ENCODE measurements around the gene PCDHB10.
"Not testable (repeated sequence)": the region's sequence is repeated elsewhere in the genome, so short reads cannot be mapped to it uniquely, and the experiment has no call there.

Gene PCDHB10

DNA sequence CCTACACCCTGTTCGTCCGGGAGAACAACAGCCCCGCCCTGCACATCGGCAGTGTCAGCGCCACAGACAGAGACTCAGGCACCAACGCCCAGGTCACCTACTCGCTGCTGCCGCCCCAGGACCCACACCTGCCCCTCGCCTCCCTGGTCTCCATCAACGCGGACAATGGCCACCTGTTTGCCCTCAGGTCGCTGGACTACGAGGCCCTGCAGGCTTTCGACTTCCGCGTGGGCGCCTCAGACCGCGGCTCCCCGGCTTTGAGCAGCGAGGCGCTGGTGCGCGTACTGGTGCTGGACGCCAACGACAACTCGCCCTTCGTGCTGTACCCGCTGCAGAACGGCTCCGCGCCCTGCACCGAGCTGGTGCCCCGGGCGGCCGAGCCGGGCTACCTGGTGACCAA lies 3.5 kb upstream of the PCDHB10 start:
- DNase-seq, result not testable (repeated sequence)

GRCh38 chr5:141189131-141189530 lies 3.0 kb upstream of the PCDHB10 start:
- not testable (repeated sequence) for DNase-seq

DNA sequence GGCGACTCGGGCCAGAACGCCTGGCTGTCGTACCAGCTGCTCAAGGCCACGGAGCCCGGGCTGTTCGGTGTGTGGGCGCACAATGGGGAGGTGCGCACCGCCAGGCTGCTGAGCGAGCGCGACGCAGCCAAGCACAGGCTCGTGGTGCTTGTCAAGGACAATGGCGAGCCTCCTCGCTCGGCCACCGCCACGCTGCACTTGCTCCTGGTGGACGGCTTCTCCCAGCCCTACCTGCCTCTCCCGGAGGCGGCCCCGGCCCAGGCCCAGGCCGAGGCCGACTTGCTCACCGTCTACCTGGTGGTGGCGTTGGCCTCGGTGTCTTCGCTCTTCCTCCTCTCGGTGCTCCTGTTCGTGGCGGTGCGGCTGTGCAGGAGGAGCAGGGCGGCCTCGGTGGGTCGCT lies 2.2 kb downstream of the PCDHB10 start:
- DNase-seq, result not testable (repeated sequence)

- DNase-seq, result no peak
Measured at GRCh38 chr5:141196363-141196762, 4.2 kb downstream of the PCDHB10 start.

DNA sequence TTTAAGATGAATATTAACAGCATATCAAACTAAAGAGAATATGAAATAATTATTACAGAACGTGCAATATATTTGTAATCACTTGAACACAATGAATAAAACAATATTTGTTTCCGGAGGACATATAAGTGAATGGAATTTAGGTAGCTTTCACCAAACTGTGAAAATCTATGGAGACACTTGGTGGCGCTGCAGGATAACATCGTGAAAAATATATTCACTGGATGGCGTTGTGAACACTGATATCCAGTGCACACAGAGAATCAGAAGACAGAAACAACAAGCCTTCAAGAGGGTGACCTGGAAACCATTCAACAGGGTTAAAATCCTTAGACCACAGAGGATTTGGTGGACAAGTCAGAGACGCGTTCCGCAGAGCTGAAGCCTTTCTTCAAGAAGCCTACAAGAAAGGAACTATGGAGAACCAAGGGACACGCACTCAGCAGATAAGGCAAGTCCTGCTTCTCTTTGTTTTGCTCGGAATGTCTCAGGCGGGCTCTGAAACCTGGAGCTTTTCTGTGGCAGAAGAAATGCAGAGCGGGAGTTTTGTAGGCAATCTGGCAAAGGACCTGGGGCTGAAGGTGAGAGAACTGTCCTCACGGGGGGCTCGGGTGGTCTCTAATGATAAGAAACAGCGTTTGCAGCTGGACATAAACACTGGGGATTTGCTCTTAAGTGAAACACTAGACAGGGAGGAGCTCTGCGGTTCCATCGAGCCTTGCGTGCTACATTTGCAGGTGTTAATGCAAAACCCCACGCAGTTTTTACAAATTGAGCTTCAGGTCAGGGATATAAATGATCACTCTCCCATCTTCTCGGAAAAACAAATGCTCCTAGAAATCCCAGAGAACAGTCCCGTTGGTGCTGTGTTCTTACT lies 7.4 kb downstream of the PCDHB10 start, which contains the start of gene PCDHB11:
TSS of gene PCDHB11 (plus strand) at position 269 of the 877 bp plus-strand sequence. CDS start at position 417, 148 bp downstream.
- no peak for DNase-seq

GRCh38 chr5:141201126-141201525 lies 9.0 kb downstream of the PCDHB10 start:
- not testable (repeated sequence) for DNase-seq

DNA sequence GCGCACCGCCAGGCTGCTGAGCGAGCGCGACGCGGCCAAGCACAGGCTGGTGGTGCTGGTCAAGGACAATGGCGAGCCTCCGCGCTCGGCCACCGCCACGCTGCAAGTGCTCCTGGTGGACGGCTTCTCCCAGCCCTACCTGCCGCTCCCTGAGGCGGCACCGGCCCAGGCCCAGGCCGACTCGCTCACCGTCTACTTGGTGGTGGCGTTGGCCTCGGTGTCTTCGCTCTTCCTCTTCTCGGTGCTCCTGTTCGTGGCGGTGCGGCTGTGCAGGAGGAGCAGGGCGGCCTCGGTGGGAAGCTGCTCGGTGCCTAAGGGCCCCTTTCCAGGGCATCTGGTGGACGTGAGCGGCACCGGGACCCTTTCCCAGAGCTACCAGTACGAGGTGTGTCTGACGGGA lies 9.5 kb downstream of the PCDHB10 start:
- not testable (repeated sequence) for DNase-seq

GRCh38 chr5:141208478-141208877 lies 16.3 kb downstream of the PCDHB10 start, which contains the start of gene PCDHB12:
TSS of gene PCDHB12 (plus strand) at chr5:141208719. CDS start at chr5:141208908, 189 bp downstream.
- no peak for DNase-seq

DNA sequence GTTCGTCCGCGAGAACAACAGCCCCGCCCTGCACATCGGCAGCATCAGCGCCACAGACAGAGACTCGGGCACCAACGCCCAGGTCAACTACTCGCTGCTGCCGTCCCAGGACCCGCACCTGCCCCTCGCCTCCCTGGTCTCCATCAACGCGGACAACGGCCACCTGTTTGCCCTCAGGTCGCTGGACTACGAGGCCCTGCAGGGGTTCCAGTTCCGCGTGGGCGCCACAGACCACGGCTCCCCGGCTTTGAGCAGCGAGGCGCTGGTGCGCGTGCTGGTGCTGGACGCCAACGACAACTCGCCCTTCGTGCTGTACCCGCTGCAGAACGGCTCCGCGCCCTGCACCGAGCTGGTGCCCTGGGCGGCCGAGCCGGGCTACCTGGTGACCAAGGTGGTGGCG lies 18.1 kb downstream of the PCDHB10 start:
- not testable (repeated sequence) for DNase-seq

DNA sequence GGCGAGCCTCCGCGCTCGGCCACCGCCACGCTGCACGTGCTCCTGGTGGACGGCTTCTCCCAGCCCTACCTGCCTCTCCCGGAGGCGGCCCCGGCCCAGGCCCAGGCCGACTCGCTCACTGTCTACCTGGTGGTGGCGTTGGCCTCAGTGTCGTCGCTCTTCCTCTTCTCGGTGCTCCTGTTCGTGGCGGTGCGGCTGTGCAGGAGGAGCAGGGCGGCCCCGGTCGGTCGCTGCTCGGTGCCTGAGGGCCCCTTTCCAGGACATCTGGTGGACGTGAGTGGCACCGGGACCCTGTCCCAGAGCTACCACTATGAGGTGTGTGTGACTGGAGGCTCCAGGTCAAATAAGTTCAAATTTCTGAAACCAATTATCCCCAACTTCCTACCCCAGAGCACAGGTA lies 18.7 kb downstream of the PCDHB10 start:
- not testable (repeated sequence) for DNase-seq

- peak; percentile 3 for DNase-seq
Measured at GRCh38 chr5:141213656-141214339, 21.6 kb downstream of the PCDHB10 start, which contains the start of gene PCDHB13. TSS of gene PCDHB13 (plus strand) at chr5:141213919. CDS start at chr5:141214124, 205 bp downstream.

DNA sequence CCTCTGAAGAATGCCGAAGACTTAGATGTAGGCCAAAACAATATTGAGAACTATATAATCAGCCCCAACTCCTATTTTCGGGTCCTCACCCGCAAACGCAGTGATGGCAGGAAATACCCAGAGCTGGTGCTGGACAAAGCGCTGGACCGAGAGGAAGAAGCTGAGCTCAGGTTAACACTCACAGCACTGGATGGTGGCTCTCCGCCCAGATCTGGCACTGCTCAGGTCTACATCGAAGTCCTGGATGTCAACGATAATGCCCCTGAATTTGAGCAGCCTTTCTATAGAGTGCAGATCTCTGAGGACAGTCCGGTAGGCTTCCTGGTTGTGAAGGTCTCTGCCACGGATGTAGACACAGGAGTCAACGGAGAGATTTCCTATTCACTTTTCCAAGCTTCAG lies 22.4 kb downstream of the PCDHB10 start:
- DNase-seq, result not testable (repeated sequence)

GRCh38 chr5:141215504-141215903 lies 23.4 kb downstream of the PCDHB10 start:
- DNase-seq, result not testable (repeated sequence)

DNA sequence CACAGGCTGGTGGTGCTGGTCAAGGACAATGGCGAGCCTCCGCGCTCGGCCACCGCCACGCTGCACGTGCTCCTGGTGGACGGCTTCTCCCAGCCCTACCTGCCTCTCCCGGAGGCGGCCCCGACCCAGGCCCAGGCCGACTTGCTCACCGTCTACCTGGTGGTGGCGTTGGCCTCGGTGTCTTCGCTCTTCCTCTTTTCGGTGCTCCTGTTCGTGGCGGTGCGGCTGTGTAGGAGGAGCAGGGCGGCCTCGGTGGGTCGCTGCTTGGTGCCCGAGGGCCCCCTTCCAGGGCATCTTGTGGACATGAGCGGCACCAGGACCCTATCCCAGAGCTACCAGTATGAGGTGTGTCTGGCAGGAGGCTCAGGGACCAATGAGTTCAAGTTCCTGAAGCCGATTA lies 23.9 kb downstream of the PCDHB10 start:
- DNase-seq, result not testable (repeated sequence)

GRCh38 chr5:141223112-141223783 lies 31.1 kb downstream of the PCDHB10 start, which contains the start of gene PCDHB14:
TSS of gene PCDHB14 (plus strand) at chr5:141223343. CDS start at chr5:141223506, 163 bp downstream.
- no peak for DNase-seq

DNA sequence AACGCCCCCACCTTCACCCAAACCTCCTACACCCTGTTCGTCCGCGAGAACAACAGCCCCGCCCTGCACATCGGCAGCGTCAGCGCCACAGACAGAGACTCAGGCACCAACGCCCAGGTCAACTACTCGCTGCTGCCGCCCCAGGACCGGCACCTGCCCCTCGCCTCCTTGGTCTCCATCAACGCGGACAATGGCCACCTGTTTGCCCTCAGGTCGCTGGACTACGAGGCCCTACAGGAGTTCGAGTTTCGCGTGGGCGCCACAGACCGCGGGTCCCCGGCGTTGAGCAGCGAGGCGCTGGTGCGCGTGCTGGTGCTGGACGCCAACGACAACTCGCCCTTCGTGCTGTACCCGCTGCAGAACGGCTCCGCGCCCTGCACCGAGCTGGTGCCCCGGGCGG lies 32.7 kb downstream of the PCDHB10 start:
- DNase-seq, result not testable (repeated sequence)

GRCh38 chr5:141225421-141225820 lies 33.3 kb downstream of the PCDHB10 start:
- DNase-seq, result not testable (repeated sequence)

DNA sequence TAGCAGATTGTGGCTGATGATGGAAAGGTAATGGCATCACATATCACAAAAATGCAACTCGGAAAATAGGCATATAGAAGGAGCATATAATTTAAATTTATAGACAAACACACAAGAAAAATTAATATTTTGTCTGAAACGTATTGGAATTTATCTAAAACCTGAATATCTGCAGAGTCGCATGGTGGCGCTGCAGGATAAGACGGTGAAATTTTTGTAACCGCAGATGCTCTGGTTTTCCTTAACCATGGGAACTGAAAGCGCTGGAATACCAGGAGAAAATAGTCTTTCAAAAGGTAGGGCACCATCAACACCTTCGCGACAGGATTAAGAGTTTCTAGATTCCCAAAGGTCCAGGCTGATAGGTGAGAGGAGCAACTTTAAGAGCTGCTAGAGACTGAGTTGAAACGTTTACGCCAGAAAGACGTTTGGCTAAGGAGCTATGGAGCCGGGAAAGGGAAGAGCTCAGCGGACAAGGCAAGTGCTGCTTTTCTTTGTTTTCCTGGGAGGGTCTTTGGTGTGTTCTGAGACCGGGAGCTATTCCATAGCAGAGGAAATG lies 42.0 kb downstream of the PCDHB10 start:
- no peak for DNase-seq

DNA sequence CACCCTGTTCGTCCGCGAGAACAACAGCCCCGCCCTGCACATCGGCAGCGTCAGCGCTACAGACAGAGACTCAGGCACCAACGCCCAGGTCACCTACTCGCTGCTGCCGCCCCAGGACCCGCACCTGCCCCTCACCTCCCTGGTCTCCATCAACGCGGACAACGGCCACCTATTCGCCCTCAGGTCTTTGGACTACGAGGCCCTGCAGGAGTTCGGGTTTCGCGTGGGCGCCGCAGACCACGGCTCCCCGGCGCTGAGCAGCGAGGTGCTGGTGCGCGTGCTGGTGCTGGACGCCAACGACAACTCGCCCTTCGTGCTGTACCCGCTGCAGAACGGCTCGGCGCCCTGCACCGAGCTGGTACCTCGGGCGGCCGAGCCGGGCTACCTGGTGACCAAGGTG lies 43.8 kb downstream of the PCDHB10 start:
- DNase-seq, result not testable (repeated sequence)

- DNase-seq, result no peak
Measured at GRCh38 chr5:141236516-141237313, 44.6 kb downstream of the PCDHB10 start.

GRCh38 chr5:141241496-141241895 lies 49.3 kb downstream of the PCDHB10 start:
- no peak for DNase-seq

Measured in hematopoietic multipotent progenitor cell treated with erythropoietin and hydrocortisone succinate and interleukin-3 and kit ligand, for 8 days (in vitro differentiated cells).